Esophagus (tissue), 2 donors: ENCODE data around the gene ITIH2. TPM values are rescaled to one million over a fixed set of nuclear protein-coding genes. Genes with fewer than 3 reads are reported as not detected.
"Not testable (repeated sequence)": the region's sequence is repeated elsewhere in the genome, so short reads cannot be mapped to it uniquely, and the experiment has no call there.

Experiments
- H3K27ac ChIP-seq, 2 donors: one replicate each; pipeline ENCODE4 v1.5.1; 2013; ENCODE audit warnings: low read depth in 2 of 2, mild to moderate bottlenecking in 2 of 2, inconsistent platforms in 1 of 2, low read length in 1 of 2, moderate library complexity in 1 of 2
- H3K27me3 ChIP-seq, 2 donors: one replicate each; pipeline ENCODE4 v1.6.1; 2013; ENCODE audit warnings: low read length in 2 of 2, control low read depth in 1 of 2, mild to moderate bottlenecking in 1 of 2; ENCODE audit not compliant: insufficient read depth in 2 of 2, control insufficient read depth in 1 of 2
- H3K36me3 ChIP-seq, 2 donors: one replicate each; pipeline ENCODE4 v1.6.1; 2013; ENCODE audit warnings: low read length in 1 of 2; ENCODE audit not compliant: control insufficient read depth in 2 of 2, insufficient read depth in 2 of 2
- H3K4me1 ChIP-seq, 2 donors: one replicate each; pipeline ENCODE4 v1.6.1; 2013; ENCODE audit warnings: low read length in 1 of 2; ENCODE audit not compliant: control insufficient read depth in 2 of 2, insufficient read depth in 2 of 2
- H3K4me3 ChIP-seq, 2 donors: one replicate each; pipeline ENCODE4 v1.5.1; 2013; ENCODE audit warnings: low read length in 2 of 2, mild to moderate bottlenecking in 2 of 2, low read depth in 1 of 2, moderate library complexity in 1 of 2
- H3K9me3 ChIP-seq, 2 donors: one replicate each; pipeline ENCODE4 v1.6.1; 2013; ENCODE audit warnings: mild to moderate bottlenecking in 2 of 2, low read depth in 1 of 2, low read length in 1 of 2, moderate library complexity in 1 of 2; ENCODE audit not compliant: control insufficient read depth in 2 of 2, insufficient read depth in 1 of 2
- WGBS, 2 donors: extraction: QIAGEN DNeasy Blood & Tissue Kit; methylation state at CpG; one replicate each; pipeline ENCODE4 v1.1.7; 2013; 5-methylcytosine and 5-hydroxymethylcytosine counted together
- polyA plus RNA-seq, 2 donors: library from polyadenylated mRNA; stranded (reverse); fragments of 200-250 nt; gene quantifications; one replicate each; pipeline ENCODE4 v1.2.3, GENCODE V29; 2013
- donor health status: healthy with polysubstance abuse.
- donor health status: Bipolar disorder and iron deficiency.

Gene ITIH2, protein sequence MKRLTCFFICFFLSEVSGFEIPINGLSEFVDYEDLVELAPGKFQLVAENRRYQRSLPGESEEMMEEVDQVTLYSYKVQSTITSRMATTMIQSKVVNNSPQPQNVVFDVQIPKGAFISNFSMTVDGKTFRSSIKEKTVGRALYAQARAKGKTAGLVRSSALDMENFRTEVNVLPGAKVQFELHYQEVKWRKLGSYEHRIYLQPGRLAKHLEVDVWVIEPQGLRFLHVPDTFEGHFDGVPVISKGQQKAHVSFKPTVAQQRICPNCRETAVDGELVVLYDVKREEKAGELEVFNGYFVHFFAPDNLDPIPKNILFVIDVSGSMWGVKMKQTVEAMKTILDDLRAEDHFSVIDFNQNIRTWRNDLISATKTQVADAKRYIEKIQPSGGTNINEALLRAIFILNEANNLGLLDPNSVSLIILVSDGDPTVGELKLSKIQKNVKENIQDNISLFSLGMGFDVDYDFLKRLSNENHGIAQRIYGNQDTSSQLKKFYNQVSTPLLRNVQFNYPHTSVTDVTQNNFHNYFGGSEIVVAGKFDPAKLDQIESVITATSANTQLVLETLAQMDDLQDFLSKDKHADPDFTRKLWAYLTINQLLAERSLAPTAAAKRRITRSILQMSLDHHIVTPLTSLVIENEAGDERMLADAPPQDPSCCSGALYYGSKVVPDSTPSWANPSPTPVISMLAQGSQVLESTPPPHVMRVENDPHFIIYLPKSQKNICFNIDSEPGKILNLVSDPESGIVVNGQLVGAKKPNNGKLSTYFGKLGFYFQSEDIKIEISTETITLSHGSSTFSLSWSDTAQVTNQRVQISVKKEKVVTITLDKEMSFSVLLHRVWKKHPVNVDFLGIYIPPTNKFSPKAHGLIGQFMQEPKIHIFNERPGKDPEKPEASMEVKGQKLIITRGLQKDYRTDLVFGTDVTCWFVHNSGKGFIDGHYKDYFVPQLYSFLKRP
- not detected for polyA plus RNA-seq

DNA sequence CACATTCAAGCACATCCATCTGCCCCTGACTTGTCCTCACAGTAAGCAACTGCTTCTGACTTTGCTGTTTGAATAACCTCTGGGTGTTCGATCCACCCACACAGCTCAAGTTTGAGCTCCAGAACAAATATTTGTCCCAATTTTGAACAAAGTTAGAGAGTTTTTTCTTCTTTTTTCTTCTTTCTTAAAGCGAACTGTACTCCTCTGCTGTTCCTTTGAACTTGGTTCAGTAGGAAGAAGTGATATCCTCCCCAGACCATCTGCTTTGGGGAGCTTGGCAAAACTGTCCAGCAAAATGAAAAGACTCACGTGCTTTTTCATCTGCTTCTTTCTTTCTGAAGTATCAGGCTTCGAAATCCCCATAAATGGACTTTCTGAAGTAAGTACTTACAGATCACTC is at the start of gene ITIH2:
TSS of gene ITIH2 (plus strand) at position 177 of the 400 bp plus-strand sequence. CDS start at position 296, 119 bp downstream.
- 53 to 61% methylated on average over 4 of the region's 4 CpGs for WGBS, 2 donors
- no peak within 1 kb of the TSS for H3K27ac ChIP-seq
- no peaks in the 10 kb centered on the region for H3K36me3 ChIP-seq
- H3K4me1 ChIP-seq, result no peaks in the 10 kb centered on the region
- no peak within 1 kb of the TSS for H3K4me3 ChIP-seq
- H3K27me3 ChIP-seq, result peaks cover 3 to 4% of the 10 kb centered on the region in 2 donors
- no peaks in the 10 kb centered on the region for H3K9me3 ChIP-seq

DNA sequence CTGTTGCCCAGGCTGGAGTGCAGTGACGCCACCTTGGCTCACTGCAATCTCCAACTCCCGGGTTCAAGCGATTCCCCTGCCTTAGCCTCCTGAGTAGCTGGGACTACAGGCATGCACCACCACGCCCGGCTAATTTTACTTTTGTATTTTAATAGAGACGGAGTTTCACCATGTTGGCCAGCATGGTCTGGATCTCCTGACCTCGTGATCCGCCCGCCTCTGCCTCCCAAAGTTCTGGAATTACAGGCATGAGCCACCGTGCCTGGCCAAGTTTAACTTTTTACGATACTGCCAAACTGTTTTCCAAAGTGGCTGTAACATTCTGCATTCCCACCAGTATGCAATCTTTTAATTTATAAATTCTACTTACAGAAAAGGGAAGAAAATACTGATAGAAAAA is 46.0 kb upstream of the ITIH2 start:
- not testable (repeated sequence) for H3K4me1 ChIP-seq, H3K36me3 ChIP-seq, H3K27me3 ChIP-seq, H3K4me3 ChIP-seq, H3K9me3 ChIP-seq, H3K27ac ChIP-seq
- 78 to 82% methylated on average over 11 of the region's 11 CpGs for WGBS, 2 donors

DNA sequence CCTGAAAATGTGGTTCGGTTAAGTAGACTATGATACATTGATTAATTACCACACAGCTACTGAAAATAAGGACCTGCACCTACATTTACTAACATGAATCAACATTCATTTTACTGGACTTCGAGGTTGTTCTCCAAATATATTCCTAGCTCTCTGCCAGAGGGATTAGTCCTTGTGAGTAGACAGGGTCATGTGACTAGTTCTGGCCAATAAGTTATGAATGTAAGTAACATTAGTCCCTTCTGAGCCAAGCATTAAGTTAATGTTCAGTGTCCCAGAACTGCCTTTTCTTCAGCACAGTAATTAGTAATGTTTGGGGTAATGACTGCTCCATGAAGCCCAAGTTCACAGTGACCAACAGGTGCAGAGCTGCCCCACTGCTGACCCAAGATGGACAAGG is 45.6 kb upstream of the ITIH2 start:
- 36 to 61% methylated on average over 2 of the region's 2 CpGs for WGBS, 2 donors

DNA sequence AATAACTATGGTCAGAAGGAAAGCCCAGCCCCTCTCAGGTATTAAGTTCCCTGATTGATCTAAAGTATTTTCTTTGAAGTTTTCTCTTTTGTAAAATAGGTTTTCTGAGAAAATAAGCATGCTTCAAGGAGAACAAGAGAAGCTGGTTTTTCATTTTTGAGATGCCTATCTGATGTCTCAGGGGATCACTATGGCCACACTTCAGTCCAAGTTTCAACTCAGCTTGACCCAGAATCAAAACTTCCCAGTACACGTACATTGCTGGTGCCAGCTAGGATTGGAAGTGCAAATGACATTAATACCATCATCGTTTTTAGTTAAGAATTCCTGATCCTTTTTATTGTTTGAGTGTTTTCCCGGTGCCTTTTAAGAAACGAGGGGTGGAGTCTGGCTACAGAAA is 43.6 kb upstream of the ITIH2 start:
- Histone ChIP-seq H3K9me3 (no peaks in the 10 kb centered on the region), H3K27me3 (no peaks in the 10 kb centered on the region), H3K27ac (peak overlapping the region in 1 of 2 donors; percentile 30), H3K4me3 (no peak overlapping the region), H3K4me1 (no peaks in the 10 kb centered on the region), H3K36me3 (no peaks in the 10 kb centered on the region)
- 34 to 54% methylated on average over 4 of the region's 4 CpGs for WGBS, 2 donors

More for the DNA sequence above, 45.6 kb upstream of the ITIH2 start:
- no peak overlapping the region for H3K27ac ChIP-seq
- H3K4me1 ChIP-seq, result no peaks in the 10 kb centered on the region
- no peaks in the 10 kb centered on the region for H3K27me3 ChIP-seq
- no peaks in the 10 kb centered on the region for H3K36me3 ChIP-seq
- no peak overlapping the region for H3K4me3 ChIP-seq
- H3K9me3 ChIP-seq, result no peaks in the 10 kb centered on the region

DNA sequence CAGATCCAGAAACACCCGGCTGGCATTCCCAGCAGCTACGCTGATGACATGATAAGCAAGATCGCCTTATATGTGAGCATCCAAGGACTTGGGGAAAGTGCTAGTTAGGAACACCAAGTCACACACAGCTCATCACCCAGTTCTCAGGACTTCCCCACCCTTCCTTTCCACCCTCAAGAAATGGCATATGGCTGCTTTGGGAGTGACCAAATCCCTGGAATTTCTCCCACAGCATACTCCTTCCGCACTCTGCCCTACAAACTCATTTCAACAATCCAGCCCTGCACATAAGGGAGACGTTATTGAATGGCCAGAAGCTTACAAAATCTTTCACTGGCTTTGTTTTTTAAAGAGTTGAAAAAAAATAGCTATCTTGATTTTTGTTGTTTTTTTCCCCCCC is 40.6 kb upstream of the ITIH2 start:
- 79 to 84% methylated on average over 5 of the region's 5 CpGs for WGBS, 2 donors
- no peaks in the 10 kb centered on the region for H3K4me1 ChIP-seq
- no peak overlapping the region for H3K4me3 ChIP-seq
- H3K36me3 ChIP-seq, result no peaks in the 10 kb centered on the region
- no peaks in the 10 kb centered on the region for H3K9me3 ChIP-seq
- no peaks in the 10 kb centered on the region for H3K27me3 ChIP-seq
- no peak overlapping the region for H3K27ac ChIP-seq

DNA sequence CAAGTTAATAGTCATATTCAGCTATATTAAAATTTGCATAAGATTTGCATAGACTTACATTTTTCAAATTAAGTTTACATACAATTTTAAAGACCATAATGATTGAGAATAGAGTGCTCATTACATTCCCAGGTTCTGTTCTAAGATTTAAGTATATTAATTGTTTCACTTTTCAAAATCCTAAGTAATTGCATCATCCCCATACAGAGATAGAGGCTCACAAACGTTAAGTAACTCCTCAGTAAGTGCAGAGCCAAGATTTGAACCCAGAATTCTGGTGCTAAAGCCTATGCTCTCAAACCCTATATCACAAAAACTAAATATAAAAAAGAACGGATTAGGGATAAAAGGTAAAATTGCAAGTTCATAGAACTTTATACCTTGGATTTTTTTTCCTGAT is 38.4 kb upstream of the ITIH2 start:
- no peak overlapping the region for H3K4me3 ChIP-seq
- H3K27ac ChIP-seq, result no peak overlapping the region
- no peaks in the 10 kb centered on the region for H3K36me3 ChIP-seq
- WGBS, 2 donors, result 53% methylated on average over 2 of the region's 2 CpGs
- no peaks in the 10 kb centered on the region for H3K27me3 ChIP-seq
- H3K9me3 ChIP-seq, result no peaks in the 10 kb centered on the region
- H3K4me1 ChIP-seq, result no peaks in the 10 kb centered on the region

DNA sequence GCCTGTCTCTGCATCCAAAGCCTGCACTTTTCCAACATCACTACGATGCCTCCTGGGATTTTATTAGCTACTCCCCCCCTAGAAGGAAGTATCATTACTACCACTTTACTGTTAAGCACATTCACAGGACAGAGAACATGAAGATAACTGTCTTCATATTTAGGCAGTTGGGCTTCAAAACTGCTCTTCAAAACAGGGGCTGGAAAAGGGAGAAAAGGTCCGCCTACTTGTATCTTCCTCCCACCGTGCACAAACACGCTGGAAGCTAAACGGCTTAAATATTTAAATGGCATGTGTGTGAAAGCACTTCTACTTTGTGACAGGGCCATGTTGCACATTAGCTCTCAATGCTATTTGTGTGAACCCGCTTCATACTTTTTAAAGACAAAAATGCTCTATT is 37.3 kb upstream of the ITIH2 start:
- Histone ChIP-seq H3K4me1 (no peaks in the 10 kb centered on the region), H3K27me3 (no peaks in the 10 kb centered on the region), H3K36me3 (no peaks in the 10 kb centered on the region), H3K4me3 (peak overlapping the region in 1 of 2 donors; percentile 40), H3K9me3 (no peaks in the 10 kb centered on the region), H3K27ac (no peak overlapping the region)
- WGBS, 2 donors, result 8 to 12% methylated on average over 6 of the region's 6 CpGs

DNA sequence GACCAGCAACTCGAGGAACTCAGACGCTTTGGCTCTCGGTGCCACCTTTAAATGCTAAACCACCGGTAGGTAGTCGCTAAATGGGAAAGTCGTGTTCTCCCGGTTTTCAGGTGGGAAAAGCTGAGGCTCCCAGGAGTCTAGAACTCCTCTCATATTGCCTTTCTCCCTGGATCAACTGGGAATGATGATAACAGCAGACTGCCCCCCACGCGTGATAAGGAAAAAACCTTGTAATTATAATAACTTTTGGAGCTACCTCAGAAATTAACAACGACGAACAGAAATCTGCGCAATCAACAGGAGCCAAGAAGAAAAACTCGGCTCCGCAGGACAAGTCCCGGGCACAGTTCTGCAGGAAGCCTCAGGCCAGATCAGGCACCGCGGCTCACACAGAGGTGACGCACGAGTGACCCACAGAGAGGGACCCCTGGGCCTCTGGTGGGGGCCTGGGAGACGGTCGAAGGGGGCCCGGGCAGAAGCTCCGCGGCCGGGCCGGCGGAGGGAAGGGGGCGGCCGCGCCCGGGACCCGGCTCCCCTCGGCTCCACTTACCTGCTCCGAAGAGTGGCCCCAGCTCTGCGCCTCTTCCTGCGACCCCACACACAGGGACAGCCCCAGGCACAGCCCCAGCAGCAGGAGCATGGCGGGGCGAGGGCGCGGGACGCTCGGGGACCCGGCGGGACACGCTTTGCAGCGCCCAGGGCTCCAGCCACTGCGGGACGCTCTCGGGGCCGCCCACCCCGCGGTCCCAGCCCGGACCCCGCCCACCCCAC is 36.7 kb upstream of the ITIH2 start, which contains the start of gene ITIH5:
TSS of gene ITIH5 (minus strand) at position 714 of the 771 bp plus-strand sequence. CDS start at position 640, 74 bp downstream.
- Histone ChIP-seq H3K9me3 (no peaks in the 10 kb centered on the region), H3K27me3 (no peaks in the 10 kb centered on the region), H3K4me3 (peak within 1 kb of the TSS; percentile 40 to 56), H3K27ac (peak within 1 kb of the TSS; percentile 22 to 48), H3K36me3 (no peaks in the 10 kb centered on the region), H3K4me1 (no peaks in the 10 kb centered on the region)
- 1 to 2% methylated on average over 23 to 54 of the region's 54 CpGs for WGBS, 2 donors
